Fibroblast of skin of back (primary cell): ENCODE results near the gene STEAP2.

Experiments
- DNase-seq: peaks from one replicate; pipeline ENCODE4 v3.0.0-alpha.2; 2013

STEAP2 gene

DNA sequence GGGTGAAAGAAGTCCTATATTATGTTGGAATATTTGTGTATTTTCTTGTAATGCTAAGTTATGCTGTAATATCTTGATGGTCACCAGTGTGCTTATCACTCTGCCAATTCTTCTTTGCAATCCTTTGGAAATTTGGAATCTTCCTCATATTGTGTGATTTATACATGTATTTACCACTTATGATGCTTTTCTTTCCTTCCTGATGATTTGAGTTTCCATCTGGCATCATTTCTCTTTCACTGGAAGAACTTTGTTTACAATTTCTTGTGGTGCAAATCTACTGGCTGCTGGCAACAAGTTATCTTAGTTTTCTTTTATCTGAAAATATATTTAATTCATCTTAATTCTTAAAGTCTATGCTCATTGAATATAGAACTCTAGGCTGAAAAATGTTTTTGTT, 62.6 kb downstream of the STEAP2 start:
- no peak for DNase-seq

DNA sequence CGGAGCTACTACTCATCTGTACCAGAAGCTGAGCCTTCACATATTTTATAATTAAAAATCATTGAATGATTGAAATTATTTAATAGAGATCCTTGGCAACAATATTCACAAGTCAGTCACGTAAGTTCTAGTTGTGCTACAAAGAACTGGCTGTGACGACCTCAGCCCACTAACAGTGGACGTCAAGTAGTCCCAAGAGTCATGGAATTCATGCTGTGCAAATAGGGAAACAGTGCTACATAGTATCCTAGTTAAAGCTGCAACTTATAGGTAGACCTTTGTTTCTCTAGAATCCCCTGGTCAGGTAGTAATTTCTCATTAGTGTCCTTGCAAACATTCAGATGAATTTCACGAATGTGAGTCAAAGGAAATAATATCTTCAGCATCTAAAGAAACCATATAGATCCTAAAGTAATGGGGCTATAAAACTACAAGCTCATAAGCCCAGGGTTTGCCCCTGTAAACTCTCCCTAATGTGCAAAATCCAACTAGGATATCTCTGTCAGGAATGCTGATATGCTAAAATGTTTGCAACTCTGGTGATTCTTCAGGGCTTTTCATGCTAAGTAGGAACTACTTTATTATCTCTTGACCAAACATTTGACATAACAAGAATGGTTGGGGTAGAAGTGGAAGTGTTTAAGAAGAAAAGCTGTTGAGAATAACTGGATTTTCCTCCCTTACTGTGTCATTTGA, 64.6 kb downstream of the STEAP2 start:
- DNase-seq, result no peak
